SKM-1 treated with dmso at 0.1 percent for 144 hours (cell line): ENCODE results near the gene NFIX.

Source experiments
- DNase-seq: peaks from one replicate; lab custom pipeline; 2025; ENCODE audit not compliant: unreplicated experiment; lab: John Stamatoyannopoulos, UW

The NFIX gene

GRCh38 chr19:13070425-13071140, 75.3 kb downstream of the NFIX start:
- no peak for DNase-seq

GRCh38 chr19:13071444-13072187, 76.3 kb downstream of the NFIX start:
- DNase-seq, result no peak

- no peak for DNase-seq
Measured at GRCh38 chr19:13072188-13072908, 77.1 kb downstream of the NFIX start.

GRCh38 chr19:13073263-13073662, 78.0 kb downstream of the NFIX start:
- DNase-seq, result no peak

GRCh38 chr19:13074378-13074777, 79.1 kb downstream of the NFIX start:
- no peak for DNase-seq

GRCh38 chr19:13076320-13076719, 81.0 kb downstream of the NFIX start:
- no peak for DNase-seq

- no peak for DNase-seq
Measured at GRCh38 chr19:13076787-13077186, 81.5 kb downstream of the NFIX start.

GRCh38 chr19:13077240-13077639, 82.0 kb downstream of the NFIX start:
- no peak for DNase-seq

- DNase-seq, result no peak
Measured at GRCh38 chr19:13078381-13078780, 83.1 kb downstream of the NFIX start.

GRCh38 chr19:13078897-13079541, 83.7 kb downstream of the NFIX start:
- DNase-seq, result no peak

GRCh38 chr19:13079542-13079986, 84.3 kb downstream of the NFIX start:
- DNase-seq, result no peak

- no peak for DNase-seq
Measured at GRCh38 chr19:13082192-13083007, 87.1 kb downstream of the NFIX start.

GRCh38 chr19:13083008-13083404, 87.7 kb downstream of the NFIX start:
- DNase-seq, result no peak

- DNase-seq, result no peak
Measured at GRCh38 chr19:13083627-13084026, 88.4 kb downstream of the NFIX start.

- DNase-seq, result no peak
Measured at GRCh38 chr19:13085666-13086065, 90.4 kb downstream of the NFIX start.

GRCh38 chr19:13086341-13086740, 91.1 kb downstream of the NFIX start:
- no peak for DNase-seq

GRCh38 chr19:13087295-13087694, 92.0 kb downstream of the NFIX start:
- no peak for DNase-seq

- no peak for DNase-seq
Measured at GRCh38 chr19:13087795-13088537, 92.7 kb downstream of the NFIX start.

GRCh38 chr19:13089139-13089856, 94.0 kb downstream of the NFIX start:
- DNase-seq, result no peak
